Measurements from ENCODE around the gene ALKBH3. TPM values are rescaled to one million over a fixed set of nuclear protein-coding genes. Genes with fewer than 3 reads are reported as not detected.

Gene ALKBH3
- total RNA-seq, 1 donor from 2014 or later: 19.1 TPM

GRCh38 chr11:43943931-43944751 lies 63.5 kb downstream of the ALKBH3 start:
- Histone ChIP-seq H3K4me1 (peaks cover 0 to 18% of the 10 kb centered on the region in 2 donors), H3K4me3 (peak overlapping the region; percentile 69 to 98), H3K9me3 (no peaks in the 10 kb centered on the region), H3K36me3 (peaks cover 13 to 23% of the 10 kb centered on the region in 2 donors), H3K27ac (peak overlapping the region; percentile 95 to 99), H3K27me3 (no peaks in the 10 kb centered on the region)
- no peak for DNase-seq (ENCODE audit: low spot score in 2 of 2)
- no peak for TF ChIP-seq CTCF (IDR thresholded peaks at IDR 0.05)
- intact Hi-C loops (cut with DNase I): loop anchor here (1.0 kb wide), 1 partner anchor 54 kb away; no protein-coding TSS in a partner anchor

DNA sequence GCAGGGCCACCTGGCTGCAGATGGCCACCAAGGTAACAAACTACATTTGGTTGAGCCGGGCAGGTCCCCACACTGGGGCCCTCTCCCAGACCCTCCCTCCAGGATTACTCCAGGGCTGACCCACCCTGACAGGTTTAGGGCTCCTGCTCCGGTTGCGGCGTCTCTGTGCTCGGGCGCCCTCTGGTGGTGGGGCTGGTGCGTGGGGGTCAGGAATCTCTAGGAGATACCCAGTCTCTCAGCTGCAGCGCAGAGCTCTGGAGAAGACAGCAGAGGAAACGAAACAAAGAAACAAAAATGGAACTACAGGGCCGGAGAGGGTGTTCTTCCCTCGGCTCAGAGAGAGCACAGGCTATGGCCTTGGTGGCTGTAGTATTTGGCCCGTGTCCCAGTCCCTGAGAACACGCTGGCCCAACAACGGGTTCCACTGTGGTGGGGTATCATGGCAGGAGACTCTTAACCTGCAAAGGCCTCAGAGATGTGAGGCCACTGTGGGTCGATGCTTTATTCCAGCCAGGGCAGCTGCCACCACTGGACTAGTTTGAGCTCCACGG lies 64.2 kb downstream of the ALKBH3 start:
- H3K27me3 ChIP-seq: no peaks in the 10 kb centered on the region

GRCh38 chr11:43947003-43947500 lies 66.4 kb downstream of the ALKBH3 start:
- H3K27me3 ChIP-seq: no peaks in the 10 kb centered on the region
- H3K27ac ChIP-seq: peak overlapping the region; percentile 86 to 95
- H3K36me3 ChIP-seq: peaks cover 13 to 23% of the 10 kb centered on the region in 2 donors
- peak in 1 of 2 donors; percentile 84 for DNase-seq (ENCODE audit: low spot score in 2 of 2)
- intact Hi-C loops (cut with DNase I): loop anchor here (1.0 to 5.0 kb wide), 3 partner anchors 40 to 90 kb away; no protein-coding TSS in a partner anchor
- H3K4me1 ChIP-seq: peaks cover 0 to 16% of the 10 kb centered on the region in 2 donors
- H3K4me3 ChIP-seq: peak overlapping the region in 1 of 2 donors; percentile 98
- TF ChIP-seq CTCF (IDR thresholded peaks at IDR 0.05): peak; percentile 46 to 68 (median 59)
- no peaks in the 10 kb centered on the region for H3K9me3 ChIP-seq

More for the DNA sequence above, 64.2 kb downstream of the ALKBH3 start:
- intact Hi-C loops (cut with DNase I): loop anchor here (1.0 to 5.0 kb wide), 2 partner anchors 55 to 72 kb away; no protein-coding TSS in a partner anchor
- DNase-seq (ENCODE audit: low spot score in 2 of 2): peak in 1 of 2 donors; percentile 86
- peak; percentile 81 to 90 (median 83) for TF ChIP-seq CTCF (IDR thresholded peaks at IDR 0.05)
- peak overlapping the region; percentile 69 to 98 for H3K4me3 ChIP-seq
- H3K27ac ChIP-seq: peak overlapping the region; percentile 95 to 99
- H3K9me3 ChIP-seq: no peaks in the 10 kb centered on the region
- peaks cover 0 to 18% of the 10 kb centered on the region in 2 donors for H3K4me1 ChIP-seq
- peaks cover 13 to 23% of the 10 kb centered on the region in 2 donors for H3K36me3 ChIP-seq

GRCh38 chr11:43947815-43948214 lies 67.2 kb downstream of the ALKBH3 start:
- peak overlapping the region; percentile 86 to 95 for H3K27ac ChIP-seq
- no peak for TF ChIP-seq CTCF (IDR thresholded peaks at IDR 0.05)

DNA sequence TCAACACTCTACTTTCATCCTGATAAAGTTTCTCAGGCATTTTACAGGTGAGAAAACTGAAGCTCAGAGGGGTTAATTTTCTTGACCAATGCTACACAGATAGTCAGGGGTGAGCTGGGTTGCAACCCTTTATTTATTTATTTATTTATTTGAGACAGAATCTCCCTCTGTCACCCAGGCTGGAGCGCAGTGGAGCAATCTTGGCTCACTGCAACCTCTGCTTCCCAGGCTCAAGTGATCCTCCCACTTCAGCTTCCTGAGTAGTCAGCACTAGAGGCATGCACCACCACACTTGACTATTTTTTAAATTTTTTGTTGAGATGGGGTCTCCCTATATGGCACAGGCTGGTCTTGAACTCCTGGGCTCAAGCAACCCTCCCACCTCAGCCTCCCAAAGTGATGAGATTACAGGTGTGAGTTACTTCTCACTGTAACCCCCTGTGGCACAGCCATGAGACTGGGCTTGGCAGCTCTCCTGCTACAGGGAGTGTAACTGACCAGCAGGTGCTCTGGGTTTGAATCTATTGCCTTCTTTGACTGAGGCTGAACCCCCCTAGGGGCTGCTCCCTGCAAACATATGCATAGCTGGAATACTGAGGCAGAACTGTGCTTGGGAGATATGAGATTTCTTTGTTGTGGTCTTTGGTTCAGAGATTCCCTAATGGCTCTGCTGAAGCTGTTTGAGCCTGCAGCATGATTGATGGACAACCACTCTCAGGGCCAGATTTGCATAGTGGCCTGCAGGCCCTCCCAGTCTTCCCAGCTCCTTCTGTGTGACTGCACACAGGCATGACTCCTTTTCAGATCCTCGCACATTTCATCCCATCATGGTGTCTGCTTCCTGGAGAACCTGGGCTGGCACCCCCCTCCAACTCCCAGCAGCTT lies 68.0 kb downstream of the ALKBH3 start:
- H3K36me3 ChIP-seq: peaks cover 10 to 19% of the 10 kb centered on the region in 2 donors
- intact Hi-C loops (cut with DNase I): loop anchor here (5.0 kb wide), 1 partner anchor 69 kb away; no protein-coding TSS in a partner anchor
- no peak for TF ChIP-seq CTCF (IDR thresholded peaks at IDR 0.05)
- peaks cover 0 to 16% of the 10 kb centered on the region in 2 donors for H3K4me1 ChIP-seq
- H3K27me3 ChIP-seq: no peaks in the 10 kb centered on the region
- H3K9me3 ChIP-seq: no peaks in the 10 kb centered on the region
- peak overlapping the region; percentile 86 to 95 for H3K27ac ChIP-seq
- no peak for DNase-seq (ENCODE audit: low spot score in 2 of 2)
- no peak overlapping the region for H3K4me3 ChIP-seq

More at GRCh38 chr11:43947815-43948214, 67.2 kb downstream of the ALKBH3 start:
- H3K36me3 ChIP-seq: peaks cover 13 to 23% of the 10 kb centered on the region in 2 donors
- no peaks in the 10 kb centered on the region for H3K9me3 ChIP-seq
- intact Hi-C loops (cut with DNase I): loop anchor here (1.0 to 5.0 kb wide), 3 partner anchors 39 to 89 kb away; no protein-coding TSS in a partner anchor
- peaks cover 0 to 16% of the 10 kb centered on the region in 2 donors for H3K4me1 ChIP-seq
- peak in 1 of 2 donors; percentile 79 for DNase-seq (ENCODE audit: low spot score in 2 of 2)
- no peaks in the 10 kb centered on the region for H3K27me3 ChIP-seq
- H3K4me3 ChIP-seq: no peak overlapping the region
